ENCODE data around the gene SEC11A.

SEC11A gene

GRCh38 chr15:84681831-84682230 is 34.1 kb downstream of the SEC11A start:
- DNase-seq (ENCODE audit: low read depth): peak; percentile 40

GRCh38 chr15:84671211-84671610 is 44.7 kb downstream of the SEC11A start:
- DNase-seq (ENCODE audit: low read depth): no peak

GRCh38 chr15:84669726-84670125 is 46.2 kb downstream of the SEC11A start:
- DNase-seq (ENCODE audit: low read depth): peak; percentile 34

GRCh38 chr15:84668221-84668982 is 47.5 kb downstream of the SEC11A start:
- no peak for DNase-seq (ENCODE audit: low read depth)

- DNase-seq (ENCODE audit: low read depth): no peak
Measured at GRCh38 chr15:84666373-84666772, 49.6 kb downstream of the SEC11A start.

GRCh38 chr15:84661001-84661400 is 54.9 kb downstream of the SEC11A start:
- DNase-seq (ENCODE audit: low read depth): no peak

GRCh38 chr15:84659904-84660781 is 55.8 kb downstream of the SEC11A start:
- DNase-seq (ENCODE audit: low read depth): no peak

- no peak for DNase-seq (ENCODE audit: low read depth)
Measured at GRCh38 chr15:84658788-84659411, 57.0 kb downstream of the SEC11A start.

GRCh38 chr15:84658080-84658787 is 57.7 kb downstream of the SEC11A start, which contains the start of gene NMB:
NMB (minus strand) TSS chr15:84658199; CDS start chr15:84658152, 47 bp downstream.
- peak; percentile 75 for DNase-seq (ENCODE audit: low read depth)

- no peak for DNase-seq (ENCODE audit: low read depth)
Measured at GRCh38 chr15:84657748-84658079, 58.2 kb downstream of the SEC11A start.

GRCh38 chr15:84656972-84657371 is 59.0 kb downstream of the SEC11A start:
- no peak for DNase-seq (ENCODE audit: low read depth)

- peak; percentile 66 for DNase-seq (ENCODE audit: low read depth)
Measured at GRCh38 chr15:84654689-84655453, 61.1 kb downstream of the SEC11A start.

- peak; percentile 97 for DNase-seq (ENCODE audit: low read depth)
Measured at GRCh38 chr15:84653910-84654688, 61.8 kb downstream of the SEC11A start, which contains the start of gene WDR73. WDR73 (minus strand) TSS chr15:84654283; CDS start chr15:84654274, 9 bp downstream.

GRCh38 chr15:84653584-84653909 is 62.4 kb downstream of the SEC11A start:
- DNase-seq (ENCODE audit: low read depth): no peak

- DNase-seq (ENCODE audit: low read depth): no peak
Measured at GRCh38 chr15:84649706-84650105, 66.2 kb downstream of the SEC11A start.

GRCh38 chr15:84648539-84648938 is 67.4 kb downstream of the SEC11A start:
- no peak for DNase-seq (ENCODE audit: low read depth)

GRCh38 chr15:84647726-84648125 is 68.2 kb downstream of the SEC11A start:
- DNase-seq (ENCODE audit: low read depth): no peak

GRCh38 chr15:84645997-84646396 is 69.9 kb downstream of the SEC11A start:
- DNase-seq (ENCODE audit: low read depth): no peak

- DNase-seq (ENCODE audit: low read depth): no peak
Measured at GRCh38 chr15:84645496-84645895, 70.4 kb downstream of the SEC11A start.

GRCh38 chr15:84643838-84644237 is 72.1 kb downstream of the SEC11A start:
- no peak for DNase-seq (ENCODE audit: low read depth)

All from activated T-helper 9 cell treated with anti-CD3 and anti-CD28 coated beads, Interleukin-2, amount 50 U/mL, for 16 hours (primary cell).